ENCODE measurements around the gene SLC38A6.

Gene SLC38A6

GRCh38 chr14:60980811-60981632 lies at the start of gene SLC38A6, which contains the start of gene TRMT5:
SLC38A6 (plus strand) TSS chr14:60981245; CDS start chr14:60981278, 33 bp downstream.
TRMT5 (minus strand) TSS chr14:60981079; CDS start chr14:60980973, 106 bp downstream.
- peak; percentile 93 for DNase-seq

DNA sequence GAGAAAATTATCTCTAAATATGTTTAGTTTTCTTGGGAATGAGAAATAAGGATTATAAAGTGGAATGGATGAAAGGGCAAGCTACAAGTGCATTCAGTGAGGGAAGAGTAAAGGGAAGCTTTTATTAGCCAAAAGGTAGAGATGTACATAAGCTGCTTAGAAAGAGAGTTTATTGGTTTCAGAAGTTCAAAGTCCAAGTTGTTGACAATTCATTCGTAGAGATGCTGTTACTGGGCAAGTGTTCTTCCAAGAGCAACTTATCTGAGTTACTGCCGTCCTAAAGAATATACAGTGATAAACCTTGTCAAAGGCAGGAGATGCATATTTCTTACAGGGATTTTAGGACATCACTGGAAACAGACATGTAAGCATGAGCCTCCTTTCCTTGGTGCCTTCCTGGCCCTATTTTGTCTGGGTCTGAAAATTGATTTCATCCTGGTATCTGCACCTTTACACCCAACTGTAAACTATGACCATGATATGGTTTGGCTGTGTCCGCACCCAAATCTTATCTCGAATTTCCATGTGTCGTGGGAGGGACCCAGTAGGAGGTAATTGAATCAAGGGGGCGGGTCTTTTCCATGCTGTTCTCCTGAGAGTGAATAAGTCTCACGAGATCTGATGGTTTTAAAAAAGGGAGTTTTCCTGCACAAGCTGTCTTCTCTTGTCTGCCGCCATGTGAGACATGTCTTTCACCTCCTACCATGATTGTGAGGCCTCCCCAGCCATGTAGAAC lies 47.0 kb upstream of the SLC38A6 start:
- no peak for DNase-seq

DNA sequence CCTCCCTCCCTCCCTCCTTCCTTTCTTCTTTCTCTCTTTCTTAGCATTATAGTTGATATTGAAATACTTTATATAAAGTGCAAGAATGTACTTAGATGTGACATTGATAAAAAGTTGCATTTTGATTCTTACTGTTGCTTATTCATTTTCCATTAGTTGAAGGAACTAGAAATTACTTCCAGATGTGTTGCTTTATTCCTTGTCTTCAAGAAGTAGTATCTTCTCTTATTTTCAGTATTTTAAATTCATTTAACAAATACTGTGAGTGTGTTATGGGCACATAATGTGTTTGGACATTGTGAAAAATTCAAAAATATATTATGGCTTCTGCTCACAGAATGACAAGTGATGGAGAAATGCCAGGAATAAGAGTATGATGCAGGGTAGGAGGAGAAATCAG lies 45.7 kb upstream of the SLC38A6 start:
- no peak for DNase-seq

DNA sequence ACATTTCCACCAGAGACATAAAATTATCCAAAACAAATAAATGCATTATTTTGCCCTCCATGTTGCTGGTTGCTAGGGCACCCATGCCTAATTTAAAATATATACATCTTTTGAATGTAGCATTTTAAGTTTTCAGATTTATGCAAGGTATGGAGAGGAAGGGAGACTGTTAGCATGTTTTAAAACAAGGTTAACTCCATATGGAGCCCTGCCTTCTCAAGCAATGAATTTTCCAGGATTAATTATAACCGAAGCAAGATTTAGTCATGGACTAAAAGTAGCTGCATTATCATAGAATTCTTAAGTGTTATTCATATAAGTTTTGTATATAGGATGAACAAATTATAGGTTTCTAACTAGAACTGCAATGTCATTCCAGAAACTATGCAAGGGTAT lies 37.4 kb upstream of the SLC38A6 start:
- DNase-seq, result no peak

DNA sequence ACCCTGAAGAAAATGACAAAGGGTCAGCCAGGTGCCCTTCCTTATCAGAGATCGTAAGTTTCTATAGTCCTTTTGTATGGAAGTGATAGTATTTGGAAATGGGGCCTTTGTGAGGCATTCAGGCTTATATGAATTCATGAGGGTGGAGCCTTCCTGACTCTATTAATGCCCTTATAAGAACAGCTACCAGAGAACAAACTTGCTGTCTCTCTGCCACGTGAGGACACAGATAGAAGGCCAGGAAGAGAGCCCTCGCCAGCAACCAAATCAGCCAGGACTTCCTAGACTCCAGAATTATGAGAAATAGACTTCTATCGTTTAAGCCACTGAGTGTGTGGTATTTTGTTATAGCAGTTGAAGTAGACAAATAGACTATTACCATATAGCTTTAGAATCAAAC lies 36.8 kb upstream of the SLC38A6 start:
- no peak for DNase-seq

- DNase-seq, result no peak
Measured at GRCh38 chr14:60945984-60946383, 35.1 kb upstream of the SLC38A6 start.

DNA sequence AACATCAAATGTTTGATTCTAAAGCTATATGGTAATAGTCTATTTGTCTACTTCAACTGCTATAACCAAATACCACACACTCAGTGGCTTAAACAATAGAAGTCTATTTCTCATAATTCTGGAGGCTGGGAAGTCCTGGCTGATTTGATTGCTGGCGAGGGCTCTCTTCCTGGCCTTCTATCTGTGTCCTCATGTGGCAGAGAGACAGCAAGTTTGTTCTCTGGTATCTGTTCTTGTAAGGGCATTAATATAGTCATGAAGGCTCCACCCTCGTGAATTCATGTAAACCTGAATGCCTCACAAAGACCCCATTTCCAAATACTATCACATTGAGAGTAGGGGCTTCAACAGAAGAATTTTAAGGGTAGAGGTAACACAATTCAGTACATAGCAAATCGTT lies 34.3 kb upstream of the SLC38A6 start:
- DNase-seq, result no peak

- DNase-seq, result no peak
Measured at GRCh38 chr14:60951776-60952435, 29.1 kb upstream of the SLC38A6 start.

- no peak for DNase-seq
Measured at GRCh38 chr14:60956202-60956601, 24.8 kb upstream of the SLC38A6 start.

DNA sequence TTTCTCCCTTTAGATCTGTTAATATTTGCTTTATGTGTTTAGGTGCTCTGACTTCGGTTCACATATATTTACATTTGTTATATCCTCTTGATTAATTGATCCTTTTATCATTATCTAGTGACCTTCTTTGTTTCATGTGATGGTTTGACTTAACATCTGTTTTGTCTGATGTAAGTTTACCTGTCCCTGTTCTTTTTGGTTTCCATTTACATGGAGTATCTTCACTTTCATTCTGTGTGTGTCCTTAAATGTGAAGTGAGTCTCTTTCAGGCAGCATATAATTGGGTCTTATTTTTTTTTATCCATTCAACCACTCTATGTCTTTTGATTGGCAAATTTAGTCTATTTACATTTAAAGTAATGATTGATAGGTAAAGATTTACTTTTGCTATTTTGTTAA lies 24.4 kb upstream of the SLC38A6 start:
- DNase-seq, result no peak

DNA sequence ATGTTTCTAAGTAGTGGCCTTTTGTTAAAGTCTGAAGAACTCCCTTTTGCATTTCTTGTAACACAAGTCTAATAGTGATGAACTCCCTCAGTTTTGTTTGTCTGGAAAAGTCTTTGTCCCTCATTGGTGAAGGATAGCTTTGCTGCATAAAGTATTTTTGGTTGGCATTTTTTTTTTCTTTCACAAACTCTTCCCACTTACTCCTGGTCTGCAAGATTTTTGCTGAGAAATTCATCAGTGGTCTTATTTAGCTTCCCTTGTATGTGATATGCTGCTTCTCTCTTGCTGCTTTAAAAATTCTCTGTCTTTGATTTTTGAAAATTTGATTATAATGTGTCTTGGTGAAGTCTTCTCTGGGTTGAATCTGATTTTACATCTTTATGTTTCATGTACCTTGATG lies 22.9 kb upstream of the SLC38A6 start:
- DNase-seq, result no peak

DNA sequence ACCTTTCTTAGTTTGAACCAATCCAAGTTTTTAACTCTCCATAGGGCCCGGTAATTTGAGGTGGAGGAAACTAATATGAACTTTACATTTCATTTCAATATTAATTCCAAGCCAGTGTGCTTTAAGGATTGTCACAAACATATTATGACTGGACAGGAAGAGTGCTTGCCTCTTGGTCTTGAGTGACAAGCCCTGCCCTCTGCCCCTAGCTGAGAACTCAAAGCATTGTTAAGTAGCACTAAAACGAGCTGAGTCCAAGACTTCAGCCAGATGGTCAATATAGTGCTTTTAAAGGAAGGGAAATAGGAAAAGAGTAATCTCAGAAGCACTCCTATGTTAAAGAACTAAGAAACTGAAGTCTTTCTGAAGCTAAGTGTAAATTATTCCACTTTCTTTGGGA lies 17.3 kb upstream of the SLC38A6 start:
- no peak for DNase-seq

DNA sequence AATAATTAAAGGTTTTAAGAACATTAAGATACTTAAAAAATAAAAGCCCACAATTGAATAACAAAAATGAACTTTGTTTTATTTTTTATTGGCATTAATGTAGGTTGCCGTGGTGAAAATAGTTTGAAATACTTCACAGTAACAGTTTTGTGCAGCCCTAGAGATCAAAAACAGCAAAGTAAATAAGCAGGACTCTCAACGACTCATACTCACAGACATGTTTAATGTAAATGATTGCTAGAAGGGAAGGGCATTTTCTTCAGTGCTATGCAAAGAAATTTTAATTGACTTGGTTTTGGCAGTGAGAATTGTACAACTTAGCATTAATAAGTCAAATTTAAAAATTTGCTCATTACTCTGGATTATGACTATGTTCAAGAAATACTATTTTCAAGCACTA lies 16.1 kb upstream of the SLC38A6 start:
- DNase-seq, result no peak

DNA sequence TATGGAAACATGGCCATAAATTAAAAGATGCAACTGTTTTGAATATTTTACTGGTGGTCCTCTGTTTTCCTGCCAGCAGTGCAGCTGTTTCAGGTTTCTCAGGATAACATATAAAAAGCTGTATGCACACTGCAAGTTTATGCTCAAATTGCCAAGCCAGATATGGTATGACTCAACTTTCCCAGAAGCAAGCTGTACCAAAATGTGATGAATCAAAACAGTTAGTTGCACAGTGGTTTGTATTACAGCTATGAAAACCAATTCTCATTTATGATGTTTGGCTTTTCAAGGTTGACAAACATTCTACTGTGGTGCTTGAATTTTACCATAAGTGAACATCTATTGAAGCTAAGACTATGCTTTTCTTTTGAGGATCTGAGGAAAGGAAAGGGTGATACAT lies 15.6 kb upstream of the SLC38A6 start:
- DNase-seq, result no peak

GRCh38 chr14:60968099-60968498 lies 12.9 kb upstream of the SLC38A6 start:
- no peak for DNase-seq

- DNase-seq, result no peak
Measured at GRCh38 chr14:60968671-60969070, 12.4 kb upstream of the SLC38A6 start.

DNA sequence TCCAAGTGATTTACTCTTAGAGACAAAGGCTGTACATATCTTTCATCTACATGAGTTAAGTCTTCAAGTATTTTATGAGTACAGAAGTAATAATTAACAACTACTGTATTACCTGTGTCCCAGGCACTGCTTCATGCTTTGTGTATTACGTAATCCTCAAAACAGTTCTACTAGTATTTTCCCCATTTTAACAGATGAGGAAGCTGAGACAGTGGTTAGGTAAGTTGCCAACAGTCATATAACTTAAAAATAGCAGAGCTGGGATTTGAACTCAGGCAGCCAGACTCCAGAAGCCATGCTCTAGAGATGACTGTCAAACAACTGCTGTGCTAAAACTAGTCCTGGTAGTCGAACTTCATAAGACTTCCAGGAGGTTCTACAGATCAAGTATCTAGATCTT lies 10.9 kb upstream of the SLC38A6 start:
- no peak for DNase-seq

GRCh38 chr14:60971271-60971670 lies 9.8 kb upstream of the SLC38A6 start:
- no peak for DNase-seq

DNA sequence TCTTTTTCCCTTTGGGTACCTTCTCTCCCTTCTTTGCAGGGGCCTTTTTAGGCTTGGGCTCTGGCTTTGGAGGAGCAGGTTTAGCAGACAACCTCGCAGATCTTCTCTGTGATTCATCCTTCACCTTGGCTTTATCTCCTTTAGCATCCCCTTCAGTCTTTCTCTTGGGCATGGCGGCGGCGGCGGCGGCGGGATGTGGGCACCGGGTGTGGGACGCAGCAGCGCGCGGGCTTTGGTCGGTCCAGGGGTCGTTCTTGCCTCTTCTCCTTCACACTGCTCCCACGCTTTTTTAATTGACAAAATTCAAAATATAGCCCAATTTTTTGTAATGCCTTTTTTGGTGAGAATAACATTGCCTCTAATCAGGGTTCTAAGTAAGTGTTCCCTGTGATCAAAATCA lies 8.8 kb upstream of the SLC38A6 start:
- no peak for DNase-seq

DNA sequence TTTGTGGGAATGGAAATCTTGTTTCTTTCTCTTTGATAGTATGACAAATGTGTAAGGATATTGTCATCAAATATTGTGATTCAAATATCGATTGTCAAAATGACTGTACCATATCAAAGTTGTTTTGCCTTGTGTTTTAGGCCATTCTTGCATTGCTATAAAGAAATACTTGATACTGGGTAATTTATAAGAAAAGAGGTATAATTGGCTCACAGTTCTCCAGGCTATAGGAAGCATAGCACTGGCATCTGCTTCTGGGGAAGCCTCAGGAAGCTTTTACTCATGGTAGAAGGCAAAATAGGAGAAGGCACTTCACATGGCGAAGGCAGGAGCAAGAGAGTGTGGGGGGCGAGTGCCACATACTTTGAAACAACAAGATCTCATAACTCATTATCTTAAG lies 8.0 kb upstream of the SLC38A6 start:
- DNase-seq, result no peak

DNA sequence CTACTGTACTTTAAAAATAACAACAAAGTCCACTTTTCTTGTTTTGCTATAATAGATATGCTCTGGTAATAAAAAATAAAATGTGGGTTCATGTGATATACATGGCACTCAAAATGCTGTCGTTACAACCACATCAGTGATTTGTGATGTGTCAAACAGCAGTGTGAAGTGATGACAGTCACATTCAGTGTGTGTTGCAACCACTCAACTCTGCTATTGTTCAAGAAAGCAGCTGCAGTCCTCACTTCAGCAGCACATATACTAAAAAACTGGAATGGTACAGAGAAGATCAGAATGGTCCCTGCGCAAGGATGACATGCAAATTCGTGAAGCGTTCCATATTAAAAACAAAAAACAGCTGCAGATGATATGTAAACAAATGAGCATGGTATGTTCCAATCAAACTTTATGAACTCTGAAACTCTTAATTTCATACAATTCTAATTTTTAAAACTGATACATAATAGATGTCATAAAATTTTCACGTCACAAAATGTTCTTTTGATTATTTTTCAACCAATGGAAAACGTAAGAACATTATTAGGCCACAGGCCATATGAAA lies 6.9 kb upstream of the SLC38A6 start:
- no peak for DNase-seq

GRCh38 chr14:60975551-60975950 lies 5.5 kb upstream of the SLC38A6 start:
- no peak for DNase-seq

DNA sequence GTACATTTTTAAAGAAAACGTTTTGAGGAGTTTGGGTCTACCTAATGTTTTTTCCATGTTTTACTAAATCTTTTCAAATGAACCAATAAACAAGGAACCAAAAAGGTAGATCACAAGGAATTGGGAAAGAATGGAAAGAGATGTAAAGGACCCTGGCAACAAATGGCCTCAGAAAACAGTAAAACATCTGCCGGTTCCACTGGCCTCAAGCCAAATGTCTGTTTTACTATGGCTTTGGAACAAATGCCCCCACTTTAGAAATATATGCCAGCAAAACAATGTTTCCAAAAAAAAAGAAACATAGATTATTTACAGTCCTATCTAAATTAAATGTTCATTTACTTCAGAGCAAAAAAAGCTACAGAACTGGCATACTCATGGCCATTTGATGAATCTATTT lies 3.2 kb upstream of the SLC38A6 start:
- DNase-seq, result peak; percentile 7 to 60

Measured in NCI-H2081 (cell line).